H1 (cell line): ENCODE measurements around the gene LRP1. TPM values are rescaled to one million over a fixed set of nuclear protein-coding genes. Genes with fewer than 3 reads are reported as not detected.
A peak's percentile ranks its signal among the peaks of the same experiment; 100 is the strongest.

Source experiments
- CTCF ChIA-PET: fragments of 300-600 bp; sonication (Branson Sonifier 250); formaldehyde crosslinking; loops from one replicate; lab custom pipeline; 2021; ENCODE audit not compliant: partially characterized antibody; lab: Charles Lee
- POLR2A ChIA-PET: fragments of 300-600 bp; sonication (Branson Sonifier 250); formaldehyde crosslinking; loops from one replicate; lab custom pipeline; 2021; ENCODE audit warnings: inconsistent platforms; ENCODE audit not compliant: partially characterized antibody; lab: Charles Lee
- DNase-seq, 2 experiments: peaks; one replicate each; pipeline versions ENCODE4 v3.0.0 to v3.0.0-alpha.2; 2010 to 2022; ENCODE audit warnings: low spot score in 2 of 2, low read depth in 1 of 2, mixed read lengths in 1 of 2
- FAIRE-seq: peaks from 2 replicates; lab custom pipeline; 2011; peaks lifted over from hg19 to GRCh38; lab: Jason Lieb, UNC
- H2AFZ ChIP-seq: 2 replicates; pipeline ENCODE4 v1.8.1; 2012; ENCODE audit warnings: low read length, inconsistent platforms
- H2AK5ac ChIP-seq: 2 replicates; pipeline ENCODE4 v1.6.1; 2013; ENCODE audit warnings: low read depth, low read length
- H2BK120ac ChIP-seq: replicated peaks from 2 replicates; pipeline ENCODE3; 2013; ENCODE audit warnings: low read depth, low read length, inconsistent platforms
- H2BK12ac ChIP-seq: 2 replicates; pipeline ENCODE4 v1.6.1; 2013; ENCODE audit warnings: low read depth, low read length
- H2BK15ac ChIP-seq: 2 replicates; pipeline ENCODE4 v1.6.1; 2013; ENCODE audit warnings: low read length
- H2BK20ac ChIP-seq: 2 replicates; pipeline ENCODE4 v1.6.1; 2013; ENCODE audit warnings: low read length
- H2BK5ac ChIP-seq: 2 replicates; pipeline ENCODE4 v1.6.1; 2013; ENCODE audit warnings: low read depth, low read length
- H3K14ac ChIP-seq: 2 replicates; pipeline ENCODE4 v1.6.1; 2013; ENCODE audit warnings: inconsistent platforms; ENCODE audit not compliant: insufficient read length
- H3K18ac ChIP-seq: 2 replicates; pipeline ENCODE4 v1.6.1; 2013; ENCODE audit warnings: low read length; ENCODE audit errors: extremely low read depth
- H3K23ac ChIP-seq: 2 replicates; pipeline ENCODE4 v1.6.1; 2013; ENCODE audit warnings: inconsistent platforms; ENCODE audit not compliant: insufficient read length
- H3K23me2 ChIP-seq: 2 replicates; pipeline ENCODE4 v1.6.1; 2013; ENCODE audit warnings: low read depth, low read length
- H3K27ac ChIP-seq: 2 replicates; pipeline ENCODE4 v1.6.1; 2011; ENCODE audit warnings: low read depth, low read length, inconsistent platforms
- H3K27me3 ChIP-seq, 4 experiments: replicated peaks in 1 of 4; 1 replicate in 1 of 4; 2 replicates in 3 of 4; pipeline versions ENCODE4 v1.6.1 to v1.8.1; 2011 to 2013; ENCODE audit warnings: low read length in 3 of 4, mild to moderate bottlenecking in 3 of 4, inconsistent platforms in 2 of 4, mixed read lengths in 2 of 4, moderate library complexity in 1 of 4; ENCODE audit not compliant: control insufficient read depth in 3 of 4, insufficient read depth in 3 of 4; ENCODE audit errors: extremely low read depth in 1 of 4
- H3K36me3 ChIP-seq, 4 experiments: 2 replicates each; pipeline versions ENCODE4 v1.6.1 to v1.8.1; 2011 to 2013; ENCODE audit warnings: mild to moderate bottlenecking in 4 of 4, low read length in 3 of 4, moderate library complexity in 2 of 4, control low read depth in 1 of 4, inconsistent platforms in 1 of 4; ENCODE audit not compliant: insufficient read depth in 4 of 4, control insufficient read depth in 2 of 4
- H3K4ac ChIP-seq: replicated peaks from 2 replicates; pipeline ENCODE3; 2013; ENCODE audit warnings: low read length, low read depth, mixed read lengths, inconsistent platforms; ENCODE audit not compliant: insufficient read length
- H3K4me1 ChIP-seq, 4 experiments: replicated peaks in 1 of 4; 1 replicate in 1 of 4; 2 replicates in 3 of 4; pipeline versions ENCODE4 v1.6.1 to v1.8.1; 2011 to 2013; ENCODE audit warnings: low read length in 3 of 4, inconsistent platforms in 2 of 4, mixed read lengths in 1 of 4; ENCODE audit not compliant: insufficient read depth in 4 of 4, control insufficient read depth in 3 of 4
- H3K4me2 ChIP-seq, 2 experiments: 2 replicates each; pipeline versions ENCODE4 v1.6.1 to v1.8.1; 2011 to 2013; ENCODE audit warnings: low read depth in 2 of 2, low read length in 2 of 2, control low read depth in 1 of 2, inconsistent platforms in 1 of 2, mild to moderate bottlenecking in 1 of 2; ENCODE audit not compliant: insufficient read depth in 1 of 2
- H3K4me3 ChIP-seq, 4 experiments: fragments of 200-600, 300-600 bp in 1 of 4; sonication (generic), shearing (Covaris generic), sonication (Bioruptor Twin) in 1 of 4; 2 replicates each; pipeline versions ENCODE4 v1.5.1 to v1.8.1; 2011 to 2016; ENCODE audit warnings: low read length in 4 of 4, low read depth in 3 of 4, control low read depth in 2 of 4, inconsistent platforms in 2 of 4, mild to moderate bottlenecking in 2 of 4, mixed read lengths in 1 of 4, moderate library complexity in 1 of 4; ENCODE audit not compliant: insufficient read depth in 2 of 4; ENCODE audit errors: extremely low read depth in 1 of 4
- H3K56ac ChIP-seq: replicated peaks from 2 replicates; pipeline ENCODE3; 2013; ENCODE audit warnings: low read depth, mild to moderate bottlenecking, mixed read lengths, low read length, inconsistent platforms; ENCODE audit not compliant: insufficient read length
- H3K79me1 ChIP-seq: 2 replicates; pipeline ENCODE4 v1.6.1; 2013; ENCODE audit warnings: low read depth, low read length, control low read depth
- H3K79me2 ChIP-seq, 2 experiments: 2 replicates each; pipeline versions ENCODE4 v1.6.1 to v1.8.1; 2012 to 2013; ENCODE audit warnings: low read length in 2 of 2, mild to moderate bottlenecking in 2 of 2, inconsistent platforms in 1 of 2; ENCODE audit not compliant: insufficient read depth in 2 of 2, control insufficient read depth in 1 of 2
- H3K9ac ChIP-seq, 4 experiments: replicated peaks in 1 of 4; 1 replicate in 1 of 4; 2 replicates in 3 of 4; pipeline versions ENCODE4 v1.6.1 to v1.8.1; 2011 to 2013; ENCODE audit warnings: low read depth in 3 of 4, low read length in 3 of 4, control low read depth in 2 of 4, mild to moderate bottlenecking in 2 of 4, moderate library complexity in 2 of 4, inconsistent platforms in 1 of 4; ENCODE audit errors: extremely low read depth in 1 of 4
- H3K9me3 ChIP-seq, 2 experiments: 2 replicates each; pipeline versions ENCODE4 v1.6.1 to v1.8.1; 2012 to 2013; ENCODE audit warnings: mild to moderate bottlenecking in 2 of 2, moderate library complexity in 2 of 2, control low read depth in 1 of 2, inconsistent platforms in 1 of 2, low read depth in 1 of 2, low read length in 1 of 2, mixed read lengths in 1 of 2; ENCODE audit not compliant: insufficient read depth in 2 of 2
- H4K20me1 ChIP-seq, 2 experiments: replicated peaks in 1 of 2; 2 replicates each; pipeline versions ENCODE3 to v1.8.1; 2011 to 2013; ENCODE audit warnings: inconsistent platforms in 2 of 2, low read length in 2 of 2, mild to moderate bottlenecking in 1 of 2; ENCODE audit not compliant: insufficient read depth in 2 of 2, control insufficient read depth in 1 of 2
- H4K5ac ChIP-seq: 2 replicates; pipeline ENCODE4 v1.6.1; 2013; ENCODE audit warnings: low read length, low read depth, mixed read lengths, inconsistent platforms; ENCODE audit not compliant: insufficient read length
- H4K8ac ChIP-seq: 2 replicates; pipeline ENCODE4 v1.8.0; 2013; ENCODE audit warnings: mild to moderate bottlenecking, moderate library complexity, low read length, inconsistent platforms; ENCODE audit not compliant: insufficient read depth; ENCODE audit errors: extremely low read depth
- H4K91ac ChIP-seq: replicated peaks from 2 replicates; pipeline ENCODE3; 2013; ENCODE audit warnings: low read length, mixed read lengths, inconsistent platforms; ENCODE audit not compliant: insufficient read length
- ATF2 ChIP-seq: IDR thresholded peaks from 2 replicates; pipeline ENCODE4 v1.6.1; 2012; ENCODE audit warnings: low read length, inconsistent platforms
- CHD1 ChIP-seq: IDR thresholded peaks from 2 replicates; pipeline ENCODE4 v1.6.1; 2012; ENCODE audit warnings: low read depth, low read length, improper control_type of control experiment
- JUND ChIP-seq: IDR thresholded peaks from 2 replicates; pipeline ENCODE4 v1.6.1; 2011; ENCODE audit warnings: mild to moderate bottlenecking, improper control_type of control experiment, low read length
- PHF8 ChIP-seq: fragments of 200-600 bp; sonication (generic); conservative IDR thresholded peaks from 2 replicates; pipeline ENCODE4 v1.7.1; 2012; ENCODE audit warnings: low read depth, mild to moderate bottlenecking, inconsistent platforms, low read length, moderate library complexity
- RAD21 ChIP-seq, 2 experiments: IDR thresholded peaks in 1 of 2; conservative IDR thresholded peaks in 1 of 2; 2 replicates each; pipeline ENCODE4 v1.6.1; 2011; ENCODE audit warnings: low read depth in 2 of 2, low read length in 2 of 2, improper control_type of control experiment in 1 of 2, inconsistent platforms in 1 of 2, mild to moderate bottlenecking in 1 of 2, moderate library complexity in 1 of 2
- WGBS, 2 experiments: shearing (Covaris generic) in 1 of 2; methylation state at CpG; one replicate each; pipeline versions ENCODE4 v1.1.6 to v1.1.7; 2013 to 2015; ENCODE audit warnings: low lambda C conversion rate in 2 of 2, mixed read lengths in 2 of 2, inconsistent platforms in 1 of 2, low coverage in 1 of 2, missing lambda C conversion rate in 1 of 2; ENCODE audit not compliant: insufficient replicate concordance in 2 of 2, insufficient coverage in 1 of 2, insufficient read length in 1 of 2; ENCODE audit errors: extremely low coverage in 1 of 2, missing lambda C conversion rate in 1 of 2; 5-methylcytosine and 5-hydroxymethylcytosine counted together
- polyA plus RNA-seq, 7 experiments: library from polyadenylated mRNA; depleted of rRNA in 3 of 7; stranded (reverse) in 5 of 7; unstranded in 2 of 7; fragments of >200 nt in 5 of 7; fragments of 200-250 nt in 2 of 7; gene quantifications; 1 replicate in 5 of 7; 2 replicates in 1 of 7; 4 replicates in 1 of 7; pipeline versions ENCODE4 v1.2.1 to v1.2.3, GENCODE V29; 2011 to 2013; ENCODE audit warnings: missing spikeins in 2 of 7, mixed read lengths in 2 of 7
- total RNA-seq: library from RNA; stranded (reverse); fragmentation: NEBNext Ultra II Directional; extraction: Animal tissue kit (Norgen Biotek cat#: 25700); gene quantifications from 2 replicates; pipeline ENCODE4 v1.2.1, GENCODE V29; 2021

Gene LRP1
- total and polyA plus RNA-seq, 2 of the 8 experiments (the other 6 are each of a cell fraction or from before 2014, with no cell fraction given): 35.3 to 92.5 TPM

- H3K9me3 ChIP-seq: no peaks in the 10 kb centered on the region
These were observed 32.1 kb upstream of the LRP1 start for GRCh38 chr12:57096099-57096572.

More at GRCh38 chr12:57096099-57096572, 32.1 kb upstream of the LRP1 start:
- H3K23ac ChIP-seq: no peak overlapping the region
- H2AFZ ChIP-seq: no peak overlapping the region
- no peak overlapping the region for H2BK120ac ChIP-seq
- H3K4ac ChIP-seq: no peak overlapping the region
- H2BK5ac ChIP-seq: peak overlapping the region; percentile 86
- no peak overlapping the region for H2BK12ac ChIP-seq
- peaks cover 0 to 21% (median 15%) of the 10 kb centered on the region in 4 experiments; a peak in 6 of 7 replicates for H3K4me1 ChIP-seq
- no peak overlapping the region for H3K14ac ChIP-seq
- no peak overlapping the region for H3K9ac ChIP-seq
- H3K56ac ChIP-seq: no peak overlapping the region
- no peak overlapping the region for H4K91ac ChIP-seq
- H3K36me3 ChIP-seq: peaks cover 9 to 32% (median 17%) of the 10 kb centered on the region in 4 experiments
- no peaks in the 10 kb centered on the region for H3K27me3 ChIP-seq
- no peak overlapping the region for H3K4me2 ChIP-seq
- no peaks in the 10 kb centered on the region for H3K23me2 ChIP-seq
- FAIRE-seq: no peak
- no peak overlapping the region for H4K8ac ChIP-seq
- H4K5ac ChIP-seq: no peak overlapping the region
- no peak for DNase-seq
- H3K79me2 ChIP-seq: peaks cover 0 to 2% of the 10 kb centered on the region in 2 experiments; a peak in 1 of 4 replicates
- H3K4me3 ChIP-seq: no peak overlapping the region
- 97% methylated on average over 6 of the region's 6 CpGs; no CpG with 5 or more reads in 1 of the 2 experiments for WGBS, 2 experiments
- H2BK15ac ChIP-seq: peak overlapping the region; percentile 55; the same call in 1 of the 2 replicates
- CTCF ChIA-PET: interaction anchor here (0.8 to 14.0 kb wide), 10 partner anchors 10 to 95 kb away, joined by 3 to 325 read pairs (median 5); partner anchors contain the start of gene STAT6
- TF ChIP-seq CHD1 (no peak), RAD21 (IDR thresholded peaks at IDR 0.05 in 1 of 2, conservative IDR thresholded peaks at IDR 0.05 in 1 of 2; ENCODE audit: low read depth in 2 of 2, low read length in 2 of 2) (no peak), JUND (no peak), ATF2 (no peak), PHF8 (no peak)
- H3K79me1 ChIP-seq: no peaks in the 10 kb centered on the region; the same call in 1 of the 2 replicates
- no peak overlapping the region for H3K18ac ChIP-seq
- no peak overlapping the region for H2BK20ac ChIP-seq
- H2AK5ac ChIP-seq: no peak overlapping the region
- no peak overlapping the region for H3K27ac ChIP-seq
- POLR2A ChIA-PET: interaction anchor here (0.6 to 16.5 kb wide), 8 partner anchors 7 to 414 kb away, joined by 3 to 352 read pairs (median 8); partner anchors contain the start of genes LRP1, NAB2, NEMP1 and SHMT2
- H4K20me1 ChIP-seq: peaks cover 4% of the 10 kb centered on the region in 2 experiments
